ENCODE measurements around the gene A2ML1.
"Not testable (repeated sequence)": the region's sequence is repeated elsewhere in the genome, so short reads cannot be mapped to it uniquely, and the experiment has no call there.

The A2ML1 gene

GRCh38 chr12:8813572-8814357 lies 8.7 kb upstream of the A2ML1 start:
- no peak overlapping the region for H3K4me3 ChIP-seq (ENCODE audit: low read depth, low read length)
- TF ChIP-seq, protein P1, sequence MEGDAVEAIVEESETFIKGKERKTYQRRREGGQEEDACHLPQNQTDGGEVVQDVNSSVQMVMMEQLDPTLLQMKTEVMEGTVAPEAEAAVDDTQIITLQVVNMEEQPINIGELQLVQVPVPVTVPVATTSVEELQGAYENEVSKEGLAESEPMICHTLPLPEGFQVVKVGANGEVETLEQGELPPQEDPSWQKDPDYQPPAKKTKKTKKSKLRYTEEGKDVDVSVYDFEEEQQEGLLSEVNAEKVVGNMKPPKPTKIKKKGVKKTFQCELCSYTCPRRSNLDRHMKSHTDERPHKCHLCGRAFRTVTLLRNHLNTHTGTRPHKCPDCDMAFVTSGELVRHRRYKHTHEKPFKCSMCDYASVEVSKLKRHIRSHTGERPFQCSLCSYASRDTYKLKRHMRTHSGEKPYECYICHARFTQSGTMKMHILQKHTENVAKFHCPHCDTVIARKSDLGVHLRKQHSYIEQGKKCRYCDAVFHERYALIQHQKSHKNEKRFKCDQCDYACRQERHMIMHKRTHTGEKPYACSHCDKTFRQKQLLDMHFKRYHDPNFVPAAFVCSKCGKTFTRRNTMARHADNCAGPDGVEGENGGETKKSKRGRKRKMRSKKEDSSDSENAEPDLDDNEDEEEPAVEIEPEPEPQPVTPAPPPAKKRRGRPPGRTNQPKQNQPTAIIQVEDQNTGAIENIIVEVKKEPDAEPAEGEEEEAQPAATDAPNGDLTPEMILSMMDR (IDR thresholded peaks at IDR 0.05; ENCODE audit: borderline replicate concordance, insufficient read depth, low read depth, low read length), result no peak

DNA sequence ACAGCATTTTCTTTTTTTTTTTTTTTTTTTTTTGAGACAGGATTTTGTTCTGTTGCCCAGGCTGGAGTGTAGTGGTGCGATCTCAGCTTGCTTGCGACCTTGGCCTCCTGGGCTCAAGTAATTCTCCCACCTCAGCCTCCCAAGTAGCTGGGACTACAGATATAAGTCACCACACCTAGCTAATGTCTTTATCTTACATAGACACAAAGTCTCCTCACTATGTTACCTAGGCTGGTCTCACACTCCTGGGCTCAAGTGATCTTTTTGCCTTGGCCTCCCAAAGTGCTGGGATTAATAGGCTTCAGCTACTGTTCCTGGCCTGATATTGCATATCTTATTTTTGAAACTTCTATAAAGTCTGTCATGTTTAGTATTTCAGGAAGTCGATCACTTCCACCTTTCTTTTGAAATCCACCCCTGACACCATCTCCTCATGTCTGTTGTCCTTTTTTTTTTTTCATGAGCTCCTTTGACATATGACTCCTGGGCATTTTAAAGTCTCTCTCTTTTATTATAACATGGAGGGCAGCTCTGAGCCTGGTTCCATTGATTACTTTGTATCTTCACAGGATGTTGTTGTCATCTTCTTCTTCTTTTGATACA lies 5.9 kb upstream of the A2ML1 start:
- TF ChIP-seq, protein P1 (IDR thresholded peaks at IDR 0.05; ENCODE audit: borderline replicate concordance, insufficient read depth, low read depth, low read length), result no peak
- no peak overlapping the region for H3K4me3 ChIP-seq (ENCODE audit: low read depth, low read length)

DNA sequence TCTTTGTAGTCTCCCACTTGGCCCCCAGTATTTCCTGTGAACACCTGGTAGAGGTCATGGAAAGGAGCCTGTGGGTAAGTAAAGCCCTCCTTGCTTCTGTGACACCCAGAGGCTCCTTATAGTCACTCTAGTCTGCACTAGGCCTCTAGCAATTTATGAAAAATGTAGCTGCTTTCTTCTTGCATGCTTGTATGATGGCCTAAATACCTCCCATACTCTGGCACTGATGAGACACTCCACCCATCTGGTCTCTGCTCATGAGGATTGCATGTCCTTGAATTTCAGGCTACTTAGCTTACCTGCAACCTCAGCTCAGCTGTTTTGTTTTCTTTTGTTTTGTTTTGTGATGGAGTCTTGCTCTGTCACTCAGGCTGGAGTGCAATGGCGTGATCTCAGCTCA lies 4.6 kb upstream of the A2ML1 start:
- TF ChIP-seq, protein P1 (IDR thresholded peaks at IDR 0.05; ENCODE audit: borderline replicate concordance, insufficient read depth, low read depth, low read length), result no peak
- H3K4me3 ChIP-seq (ENCODE audit: low read depth, low read length), result no peak overlapping the region

- TF ChIP-seq, protein P1 (IDR thresholded peaks at IDR 0.05; ENCODE audit: borderline replicate concordance, insufficient read depth, low read depth, low read length), result no peak
Observed at GRCh38 chr12:8818526-8818925, 3.9 kb upstream of the A2ML1 start.

GRCh38 chr12:8819666-8819980 lies 2.8 kb upstream of the A2ML1 start:
- TF ChIP-seq, protein P1 (IDR thresholded peaks at IDR 0.05; ENCODE audit: borderline replicate concordance, insufficient read depth, low read depth, low read length), result no peak
- H3K4me3 ChIP-seq (ENCODE audit: low read depth, low read length), result no peak overlapping the region

More at GRCh38 chr12:8818526-8818925, 3.9 kb upstream of the A2ML1 start:
- H3K4me3 ChIP-seq (ENCODE audit: low read depth, low read length), result no peak overlapping the region

DNA sequence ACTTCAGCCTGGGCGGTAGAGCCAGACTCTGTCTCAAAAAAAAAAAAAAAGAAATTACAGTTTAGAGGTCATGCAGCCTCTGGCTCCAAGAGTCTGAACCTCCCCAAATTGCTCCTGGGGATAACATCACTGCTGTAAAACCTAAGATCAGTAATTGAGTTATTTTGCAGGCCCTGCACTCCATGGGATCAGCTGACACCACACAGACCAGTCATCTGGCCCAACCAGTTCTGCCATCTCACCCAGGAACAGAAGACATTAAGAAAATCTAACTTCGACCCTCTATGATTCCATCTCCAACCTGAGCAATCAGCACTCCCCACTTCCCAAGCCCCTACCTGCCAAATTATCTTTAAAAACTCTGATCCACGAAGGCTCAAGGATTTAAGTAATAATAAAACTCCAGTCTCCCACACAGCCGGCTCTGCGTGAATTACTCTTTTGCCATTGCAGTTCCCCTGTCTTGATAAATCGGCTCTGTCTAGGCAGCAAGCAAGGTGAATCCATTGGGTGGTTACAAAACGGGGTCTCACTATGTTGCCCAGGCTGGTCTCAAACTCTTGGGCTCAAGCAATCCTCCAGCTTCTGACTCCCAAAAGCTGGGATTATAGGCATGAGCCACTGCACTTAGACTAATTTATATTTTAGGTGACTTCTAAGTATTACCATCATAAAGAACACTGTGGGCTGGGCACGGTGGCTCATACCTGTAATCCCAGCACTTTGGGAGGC lies 1.6 kb upstream of the A2ML1 start:
- H3K4me3 ChIP-seq (ENCODE audit: low read depth, low read length), result not testable (repeated sequence)

DNA sequence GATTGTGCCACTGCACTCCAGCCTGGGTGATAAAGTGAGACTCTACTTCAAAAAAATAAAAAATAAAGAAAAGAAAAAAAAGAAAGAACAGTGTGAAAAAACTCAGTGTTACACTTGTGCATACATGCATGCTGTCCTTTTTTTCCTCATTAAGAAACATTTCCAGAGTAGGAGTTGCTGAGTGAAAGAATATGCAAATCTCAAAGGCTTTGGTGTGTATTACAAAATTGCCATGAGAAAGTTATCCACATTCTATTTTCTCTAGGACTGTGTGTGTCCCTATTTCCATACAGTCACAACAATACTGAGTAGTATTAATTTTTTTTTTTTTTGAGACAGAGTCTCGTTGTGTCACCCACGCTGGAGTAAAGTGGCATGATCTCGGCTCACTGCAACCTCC lies 830 bp upstream of the A2ML1 start:
- H3K4me3 ChIP-seq (ENCODE audit: low read depth, low read length), result no peak overlapping the region
- TF ChIP-seq, protein P1 (IDR thresholded peaks at IDR 0.05; ENCODE audit: borderline replicate concordance, insufficient read depth, low read depth, low read length), result no peak

All from GM12875 (cell line).